Measurements from ENCODE around the gene EPB41L4A.

Gene EPB41L4A

GRCh38 chr5:112161392-112161748 lies 257.7 kb downstream of the EPB41L4A start:
- no peak for TF ChIP-seq L3MBTL2 (conservative IDR thresholded peaks at IDR 0.05)
- no peak for TF ChIP-seq SUZ12 (IDR thresholded peaks at IDR 0.05)
- no peak for TF ChIP-seq ELF4 (IDR thresholded peaks at IDR 0.05)
- TF ChIP-seq PKNOX1 (IDR thresholded peaks at IDR 0.05), result no peak
- no peak for TF ChIP-seq CTBP1 (IDR thresholded peaks at IDR 0.05; ENCODE audit: borderline replicate concordance)
- no peak for TF ChIP-seq ZNF384 (IDR thresholded peaks at IDR 0.05)
- no peak for TF ChIP-seq NFRKB (IDR thresholded peaks at IDR 0.05)
- TF ChIP-seq HDGF (IDR thresholded peaks at IDR 0.05; ENCODE audit: borderline replicate concordance), result no peak
- no peak for TF ChIP-seq SP1 (IDR thresholded peaks at IDR 0.05)
- TF ChIP-seq FOXM1 (IDR thresholded peaks at IDR 0.05; ENCODE audit: borderline replicate concordance), result no peak
- no peak for TF ChIP-seq TARDBP (IDR thresholded peaks at IDR 0.05)
- ChIA-PET CTCF (interaction anchor here (0.6 to 1.4 kb wide), 4 partner anchors 11 to 1114 kb away, joined by 4 to 7 read pairs (median 5); no protein-coding TSS in a partner anchor), POLR2A (interaction anchor here (0.7 to 2.2 kb wide), 11 partner anchors 8 to 925 kb away, joined by 3 to 24 read pairs (median 5); partner anchors contain the start of genes EPB41L4A and NREP)
- DNase-seq (ENCODE audit: extremely low spot score), result no peak

DNA sequence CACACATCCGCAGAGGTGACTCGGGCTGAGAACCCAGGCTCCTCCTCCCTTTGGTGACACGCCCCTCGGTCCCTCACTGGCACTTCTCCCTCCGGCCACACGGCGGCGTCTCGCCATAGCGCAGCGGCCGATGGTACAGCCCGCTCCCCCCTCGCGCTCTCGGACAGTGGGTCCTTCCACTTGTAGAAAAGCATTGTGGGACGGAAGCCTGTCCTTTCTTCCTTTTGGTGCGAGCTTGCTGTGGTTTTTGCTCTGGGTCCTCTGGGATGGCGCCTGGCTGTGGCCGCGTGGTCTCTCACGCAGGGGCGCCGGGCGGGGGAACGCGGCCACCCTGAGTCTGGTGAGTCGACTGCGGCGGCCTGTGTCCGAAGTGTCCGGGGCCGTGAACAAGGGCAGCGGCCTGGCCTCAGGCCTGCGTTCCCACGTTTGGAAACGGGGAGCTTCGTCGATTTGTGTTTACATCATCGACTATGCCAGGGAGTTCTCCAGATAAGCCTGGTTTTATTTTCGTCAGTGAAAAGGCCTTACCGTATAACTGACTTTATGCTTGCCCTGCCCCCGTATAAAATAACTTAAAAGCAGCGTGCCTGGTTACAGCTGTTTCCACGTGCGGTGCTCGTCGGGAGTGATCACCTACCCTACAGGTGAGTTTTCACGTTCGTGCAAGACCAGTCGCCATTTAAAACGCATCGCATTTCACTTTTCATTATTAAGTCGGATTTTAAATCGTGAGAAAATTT lies 258.3 kb downstream of the EPB41L4A start:
- CTCF ChIA-PET, result interaction anchor here (0.5 to 1.4 kb wide), 7 partner anchors 8 to 1148 kb away, joined by 3 to 7 read pairs (median 4); no protein-coding TSS in a partner anchor
- peak; percentile 91 for DNase-seq (ENCODE audit: extremely low spot score)
- POLR2A ChIA-PET, result interaction anchor here (0.6 to 2.2 kb wide), 19 partner anchors 9 to 925 kb away, joined by 3 to 24 read pairs (median 3); partner anchors contain the start of genes EPB41L4A, NREP and STARD4
- TF ChIP-seq ELF4 (IDR thresholded peaks at IDR 0.05) (peak; percentile 83), L3MBTL2 (conservative IDR thresholded peaks at IDR 0.05) (peak; percentile 82), TARDBP (IDR thresholded peaks at IDR 0.05) (no peak), ARNT (IDR thresholded peaks at IDR 0.05) (peak; percentile 63), FOXM1 (IDR thresholded peaks at IDR 0.05; ENCODE audit: borderline replicate concordance) (peak; percentile 10), NFRKB (IDR thresholded peaks at IDR 0.05) (0 out of 2 replicates have a peak, but pooled peaks have one; percentile 19), FOXA1 (IDR thresholded peaks at IDR 0.05) (no peak), BHLHE40 (IDR thresholded peaks at IDR 0.05; ENCODE audit: borderline replicate concordance) (peak; percentile 88), CTBP1 (IDR thresholded peaks at IDR 0.05; ENCODE audit: borderline replicate concordance) (no peak), PKNOX1 (IDR thresholded peaks at IDR 0.05) (no peak), FOXK2 (IDR thresholded peaks at IDR 0.05) (no peak)

GRCh38 chr5:112159435-112159834 lies 259.6 kb downstream of the EPB41L4A start:
- no peak for TF ChIP-seq SP1 (IDR thresholded peaks at IDR 0.05)
- no peak for TF ChIP-seq FOXM1 (IDR thresholded peaks at IDR 0.05; ENCODE audit: borderline replicate concordance)
- no peak for TF ChIP-seq ARNT (IDR thresholded peaks at IDR 0.05)
- no peak for TF ChIP-seq SUZ12 (IDR thresholded peaks at IDR 0.05)
- no peak for TF ChIP-seq PKNOX1 (IDR thresholded peaks at IDR 0.05)
- TF ChIP-seq FOXK2 (IDR thresholded peaks at IDR 0.05), result no peak
- TF ChIP-seq NFRKB (IDR thresholded peaks at IDR 0.05), result no peak
- TF ChIP-seq HDGF (IDR thresholded peaks at IDR 0.05; ENCODE audit: borderline replicate concordance), result no peak
- TF ChIP-seq L3MBTL2 (conservative IDR thresholded peaks at IDR 0.05), result no peak
- ChIA-PET CTCF (interaction anchor here (0.9 kb wide), 1 partner anchor 845 kb away, joined by 4 read pairs; no protein-coding TSS in a partner anchor), POLR2A (no interaction called here)
- no peak for DNase-seq (ENCODE audit: extremely low spot score)

GRCh38 chr5:112156211-112156610 lies 262.9 kb downstream of the EPB41L4A start:
- DNase-seq (ENCODE audit: extremely low spot score), result no peak
- CTCF ChIA-PET, result interaction anchor here (0.6 kb wide), 1 partner anchor 625 kb away, joined by 4 read pairs; no protein-coding TSS in a partner anchor

More at GRCh38 chr5:112156211-112156610, 262.9 kb downstream of the EPB41L4A start:
- POLR2A ChIA-PET, result no interaction called here
- TF ChIP-seq FOXA1 (IDR thresholded peaks at IDR 0.05) (no peak), PKNOX1 (IDR thresholded peaks at IDR 0.05) (no peak), SUZ12 (IDR thresholded peaks at IDR 0.05) (no peak), LEF1 (IDR thresholded peaks at IDR 0.05; ENCODE audit: borderline replicate concordance) (no peak), FOXM1 (IDR thresholded peaks at IDR 0.05; ENCODE audit: borderline replicate concordance) (no peak), BHLHE40 (IDR thresholded peaks at IDR 0.05; ENCODE audit: borderline replicate concordance) (no peak), HDGF (IDR thresholded peaks at IDR 0.05; ENCODE audit: borderline replicate concordance) (no peak), ZNF384 (IDR thresholded peaks at IDR 0.05) (no peak), TARDBP (IDR thresholded peaks at IDR 0.05) (no peak), ELF4 (IDR thresholded peaks at IDR 0.05) (no peak), FOXK2 (IDR thresholded peaks at IDR 0.05) (no peak), SP1 (IDR thresholded peaks at IDR 0.05) (no peak), ARNT (IDR thresholded peaks at IDR 0.05) (no peak), L3MBTL2 (conservative IDR thresholded peaks at IDR 0.05) (no peak), NFRKB (IDR thresholded peaks at IDR 0.05) (no peak), CTBP1 (IDR thresholded peaks at IDR 0.05; ENCODE audit: borderline replicate concordance) (no peak)

All from HEK293T (cell line).